HS-27A (cell line): Measurements from ENCODE around the gene WARS2.

ENCODE experiments used
- DNase-seq: peaks from one replicate; pipeline ENCODE4 v3.0.0-alpha.2; 2012; ENCODE audit warnings: low read depth, missing footprints

WARS2 gene

GRCh38 chr1:118983558-118984041, 156.9 kb downstream of the WARS2 start:
- DNase-seq, result no peak

DNA sequence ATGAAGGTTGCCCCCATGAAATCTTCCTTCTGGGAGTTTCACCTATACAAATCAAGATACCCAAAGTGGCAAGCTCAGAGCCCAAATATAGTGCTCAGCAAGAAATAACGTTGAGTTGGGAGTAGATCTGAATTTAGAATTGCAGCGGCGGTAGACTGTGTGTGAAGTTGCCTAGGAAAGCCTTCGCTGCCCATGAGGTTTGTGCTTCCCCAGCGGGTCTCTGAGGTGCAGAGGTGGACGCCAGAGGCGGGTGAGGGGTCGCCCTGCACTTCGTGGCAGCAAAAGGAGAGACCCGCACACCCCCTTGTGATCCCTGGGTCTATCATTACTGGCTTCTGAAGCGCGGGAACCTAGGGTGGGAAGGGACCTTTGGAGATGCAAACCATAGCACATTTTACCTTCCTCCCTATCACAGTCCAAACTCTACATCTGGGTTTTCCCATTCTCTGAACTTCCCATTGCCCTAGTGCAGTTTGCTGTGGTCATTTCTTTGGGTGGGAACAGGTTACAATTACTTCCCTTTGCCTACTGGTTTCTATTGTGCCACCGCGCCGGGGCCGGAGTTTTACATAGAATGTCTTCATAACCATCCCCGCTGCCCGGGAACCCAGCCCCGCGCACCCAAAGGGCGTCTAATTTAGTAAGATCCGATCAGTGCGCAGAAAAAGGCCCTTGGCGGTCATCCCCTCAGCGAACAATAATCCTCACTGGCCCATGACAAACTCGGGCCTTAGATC, 157.5 kb downstream of the WARS2 start:
- DNase-seq, result no peak

DNA sequence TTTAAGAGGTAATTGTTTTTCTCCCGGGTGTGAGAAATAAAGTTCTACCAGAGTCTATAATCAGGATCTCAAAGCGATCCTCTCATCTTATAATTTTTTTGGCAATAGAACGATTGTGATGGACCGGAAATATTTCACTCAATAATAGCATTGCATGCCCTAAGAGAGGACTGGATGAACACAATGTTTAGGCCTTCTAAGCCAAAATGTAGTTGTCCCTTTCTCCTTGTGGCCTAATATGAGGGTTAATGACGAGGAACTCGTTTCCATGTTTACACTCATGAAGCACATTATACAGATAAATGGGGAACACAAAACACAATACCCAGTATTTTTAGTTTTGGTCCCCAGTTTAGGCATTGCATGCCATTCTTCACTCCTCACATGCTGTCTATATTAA, 158.2 kb downstream of the WARS2 start:
- DNase-seq, result no peak

- DNase-seq, result no peak
Observed at GRCh38 chr1:118981436-118981835, 159.0 kb downstream of the WARS2 start.
